ENCODE results near the gene EPHA1.
A peak's percentile ranks its signal among the peaks of the same experiment; 100 is the strongest.

EPHA1 gene

DNA sequence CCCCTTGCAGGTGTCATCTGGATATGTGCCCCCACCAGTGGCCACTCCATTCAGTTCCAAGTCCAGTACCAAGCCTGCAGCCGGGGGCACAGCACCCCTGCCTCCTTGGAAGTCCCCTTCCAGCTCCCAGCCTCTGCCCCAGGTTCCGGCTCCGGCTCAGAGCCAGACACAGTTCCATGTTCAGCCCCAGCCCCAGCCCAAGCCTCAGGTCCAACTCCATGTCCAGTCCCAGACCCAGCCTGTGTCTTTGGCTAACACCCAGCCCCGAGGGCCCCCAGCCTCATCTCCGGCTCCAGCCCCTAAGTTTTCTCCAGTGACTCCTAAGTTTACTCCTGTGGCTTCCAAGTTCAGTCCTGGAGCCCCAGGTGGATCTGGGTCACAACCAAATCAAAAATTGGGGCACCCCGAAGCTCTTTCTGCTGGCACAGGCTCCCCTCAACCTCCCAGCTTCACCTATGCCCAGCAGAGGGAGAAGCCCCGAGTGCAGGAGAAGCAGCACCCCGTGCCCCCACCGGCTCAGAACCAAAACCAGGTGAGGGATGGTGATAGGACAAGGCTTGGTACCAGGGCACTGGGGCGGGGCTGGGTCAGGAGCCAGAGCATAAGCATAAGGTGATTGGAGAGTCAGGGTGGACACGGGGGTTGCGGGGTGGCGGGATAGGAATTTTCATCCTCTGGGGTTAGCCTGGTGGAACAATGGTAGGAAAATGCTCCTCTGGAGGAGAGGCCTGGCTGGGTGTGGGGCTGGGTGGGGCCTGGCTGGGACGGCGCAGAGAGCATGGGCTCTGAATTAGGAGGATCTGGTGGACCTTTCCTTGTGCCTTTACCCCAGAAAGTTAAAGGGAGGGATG, 25.6 kb downstream of the EPHA1 start:
- ChIA-PET POLR2A (interaction anchor here (1.7 kb wide), 1 partner anchor 10 kb away, joined by 10 read pairs; no protein-coding TSS in a partner anchor), CTCF (interaction anchor here (1.0 to 1.2 kb wide), 3 partner anchors 10 to 34 kb away, joined by 3 to 5 read pairs (median 4); no protein-coding TSS in a partner anchor)
- no peaks in the 10 kb centered on the region for H3K9me3 ChIP-seq (ENCODE audit: control insufficient read depth, insufficient read depth, low read depth, low read length)
- H3K4me3 ChIP-seq (ENCODE audit: low read depth, low read length): peak overlapping the region; percentile 85; the same call in 1 of the 2 replicates
- H3K27ac ChIP-seq (ENCODE audit: extremely low read depth, low read depth, low read length): no peak overlapping the region
- TF ChIP-seq ZNF600 (tag by site-specific recombination; IDR thresholded peaks at IDR 0.05) (0 out of 2 replicates have a peak, but pooled peaks have one; percentile 28), ZNF394 (tag by site-specific recombination; IDR thresholded peaks at IDR 0.05; ENCODE audit: borderline replicate concordance) (0 out of 2 replicates have a peak, but pooled peaks have one; percentile 16), PRDM1 (tag by site-specific recombination; IDR thresholded peaks at IDR 0.05) (no peak), ZNF112 (tag by site-specific recombination; IDR thresholded peaks at IDR 0.05) (no peak), ZNF558 (tag by site-specific recombination; IDR thresholded peaks at IDR 0.05) (no peak), ZNF830 (tag by site-specific recombination; IDR thresholded peaks at IDR 0.05; ENCODE audit: low read depth) (no peak), ZNF391 (tag by site-specific recombination; IDR thresholded peaks at IDR 0.05; ENCODE audit: borderline replicate concordance, low read depth) (no peak)
- TF ChIP-seq, protein P1, sequence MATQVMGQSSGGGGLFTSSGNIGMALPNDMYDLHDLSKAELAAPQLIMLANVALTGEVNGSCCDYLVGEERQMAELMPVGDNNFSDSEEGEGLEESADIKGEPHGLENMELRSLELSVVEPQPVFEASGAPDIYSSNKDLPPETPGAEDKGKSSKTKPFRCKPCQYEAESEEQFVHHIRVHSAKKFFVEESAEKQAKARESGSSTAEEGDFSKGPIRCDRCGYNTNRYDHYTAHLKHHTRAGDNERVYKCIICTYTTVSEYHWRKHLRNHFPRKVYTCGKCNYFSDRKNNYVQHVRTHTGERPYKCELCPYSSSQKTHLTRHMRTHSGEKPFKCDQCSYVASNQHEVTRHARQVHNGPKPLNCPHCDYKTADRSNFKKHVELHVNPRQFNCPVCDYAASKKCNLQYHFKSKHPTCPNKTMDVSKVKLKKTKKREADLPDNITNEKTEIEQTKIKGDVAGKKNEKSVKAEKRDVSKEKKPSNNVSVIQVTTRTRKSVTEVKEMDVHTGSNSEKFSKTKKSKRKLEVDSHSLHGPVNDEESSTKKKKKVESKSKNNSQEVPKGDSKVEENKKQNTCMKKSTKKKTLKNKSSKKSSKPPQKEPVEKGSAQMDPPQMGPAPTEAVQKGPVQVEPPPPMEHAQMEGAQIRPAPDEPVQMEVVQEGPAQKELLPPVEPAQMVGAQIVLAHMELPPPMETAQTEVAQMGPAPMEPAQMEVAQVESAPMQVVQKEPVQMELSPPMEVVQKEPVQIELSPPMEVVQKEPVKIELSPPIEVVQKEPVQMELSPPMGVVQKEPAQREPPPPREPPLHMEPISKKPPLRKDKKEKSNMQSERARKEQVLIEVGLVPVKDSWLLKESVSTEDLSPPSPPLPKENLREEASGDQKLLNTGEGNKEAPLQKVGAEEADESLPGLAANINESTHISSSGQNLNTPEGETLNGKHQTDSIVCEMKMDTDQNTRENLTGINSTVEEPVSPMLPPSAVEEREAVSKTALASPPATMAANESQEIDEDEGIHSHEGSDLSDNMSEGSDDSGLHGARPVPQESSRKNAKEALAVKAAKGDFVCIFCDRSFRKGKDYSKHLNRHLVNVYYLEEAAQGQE (tag by site-specific recombination; IDR thresholded peaks at IDR 0.05): no peak
- TF ChIP-seq, protein P2, sequence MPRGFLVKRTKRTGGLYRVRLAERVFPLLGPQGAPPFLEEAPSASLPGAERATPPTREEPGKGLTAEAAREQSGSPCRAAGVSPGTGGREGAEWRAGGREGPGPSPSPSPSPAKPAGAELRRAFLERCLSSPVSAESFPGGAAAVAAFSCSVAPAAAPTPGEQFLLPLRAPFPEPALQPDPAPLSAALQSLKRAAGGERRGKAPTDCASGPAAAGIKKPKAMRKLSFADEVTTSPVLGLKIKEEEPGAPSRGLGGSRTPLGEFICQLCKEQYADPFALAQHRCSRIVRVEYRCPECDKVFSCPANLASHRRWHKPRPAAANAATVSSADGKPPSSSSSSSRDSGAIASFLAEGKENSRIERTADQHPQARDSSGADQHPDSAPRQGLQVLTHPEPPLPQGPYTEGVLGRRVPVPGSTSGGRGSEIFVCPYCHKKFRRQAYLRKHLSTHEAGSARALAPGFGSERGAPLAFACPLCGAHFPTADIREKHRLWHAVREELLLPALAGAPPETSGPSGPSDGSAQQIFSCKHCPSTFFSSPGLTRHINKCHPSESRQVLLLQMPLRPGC (tag by site-specific recombination; IDR thresholded peaks at IDR 0.05): no peak
- H3K4me1 ChIP-seq (ENCODE audit: control insufficient read depth, insufficient read depth, low read length): peaks cover 3% of the 10 kb centered on the region; the same call in 1 of the 2 replicates
- H3K36me3 ChIP-seq (ENCODE audit: control insufficient read depth in 2 of 2, insufficient read depth in 1 of 2, low read length in 2 of 2): peaks cover 5 to 54% of the 10 kb centered on the region in 2 experiments; a peak in 2 of 3 replicates

DNA sequence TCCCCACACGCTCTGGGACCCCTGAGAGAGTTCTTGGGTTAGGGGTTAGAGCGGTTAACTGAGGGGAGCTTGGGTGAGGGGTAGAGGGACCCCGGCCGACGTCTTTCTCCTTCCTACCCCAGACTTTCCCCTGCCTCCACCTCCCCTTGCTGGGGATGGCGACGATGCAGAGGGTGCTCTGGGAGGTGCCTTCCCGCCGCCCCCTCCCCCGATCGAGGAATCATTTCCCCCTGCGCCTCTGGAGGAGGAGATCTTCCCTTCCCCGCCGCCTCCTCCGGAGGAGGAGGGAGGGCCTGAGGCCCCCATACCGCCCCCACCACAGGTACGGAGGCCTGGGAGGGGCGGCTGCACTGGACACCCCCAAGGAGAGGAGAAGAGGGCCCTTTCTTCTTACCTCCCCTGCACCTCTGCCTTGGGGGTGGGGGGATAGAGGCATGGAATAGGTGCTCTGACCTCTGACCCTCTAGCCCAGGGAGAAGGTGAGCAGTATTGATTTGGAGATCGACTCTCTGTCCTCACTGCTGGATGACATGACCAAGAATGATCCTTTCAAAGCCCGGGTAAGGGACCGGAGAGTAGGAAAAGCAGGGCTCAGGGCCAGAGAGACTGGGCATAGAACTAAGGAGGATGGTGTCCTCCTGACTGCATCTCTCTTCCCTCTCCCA, 26.4 kb downstream of the EPHA1 start:
- peak overlapping the region; percentile 85 for H3K4me3 ChIP-seq (ENCODE audit: low read depth, low read length)
- H3K36me3 ChIP-seq (ENCODE audit: control insufficient read depth in 2 of 2, insufficient read depth in 1 of 2, low read length in 2 of 2): peaks cover 5 to 46% of the 10 kb centered on the region in 2 experiments; a peak in 2 of 3 replicates
- H3K4me1 ChIP-seq (ENCODE audit: control insufficient read depth, insufficient read depth, low read length): peaks cover 3% of the 10 kb centered on the region; the same call in 1 of the 2 replicates
- H3K9me3 ChIP-seq (ENCODE audit: control insufficient read depth, insufficient read depth, low read depth, low read length): no peaks in the 10 kb centered on the region
- ChIA-PET CTCF (interaction anchor here (0.6 to 1.3 kb wide), 4 partner anchors 32 to 133 kb away, joined by 3 to 4 read pairs (median 4); no protein-coding TSS in a partner anchor), POLR2A (interaction anchor here (0.6 to 3.0 kb wide), 7 partner anchors 10 to 1020 kb away, joined by 3 to 10 read pairs (median 4); partner anchors contain the start of genes CASP2 and EPHA1)
- H3K27ac ChIP-seq (ENCODE audit: extremely low read depth, low read depth, low read length): no peak overlapping the region; the same call in 1 of the 2 replicates
- TF ChIP-seq, protein P3, sequence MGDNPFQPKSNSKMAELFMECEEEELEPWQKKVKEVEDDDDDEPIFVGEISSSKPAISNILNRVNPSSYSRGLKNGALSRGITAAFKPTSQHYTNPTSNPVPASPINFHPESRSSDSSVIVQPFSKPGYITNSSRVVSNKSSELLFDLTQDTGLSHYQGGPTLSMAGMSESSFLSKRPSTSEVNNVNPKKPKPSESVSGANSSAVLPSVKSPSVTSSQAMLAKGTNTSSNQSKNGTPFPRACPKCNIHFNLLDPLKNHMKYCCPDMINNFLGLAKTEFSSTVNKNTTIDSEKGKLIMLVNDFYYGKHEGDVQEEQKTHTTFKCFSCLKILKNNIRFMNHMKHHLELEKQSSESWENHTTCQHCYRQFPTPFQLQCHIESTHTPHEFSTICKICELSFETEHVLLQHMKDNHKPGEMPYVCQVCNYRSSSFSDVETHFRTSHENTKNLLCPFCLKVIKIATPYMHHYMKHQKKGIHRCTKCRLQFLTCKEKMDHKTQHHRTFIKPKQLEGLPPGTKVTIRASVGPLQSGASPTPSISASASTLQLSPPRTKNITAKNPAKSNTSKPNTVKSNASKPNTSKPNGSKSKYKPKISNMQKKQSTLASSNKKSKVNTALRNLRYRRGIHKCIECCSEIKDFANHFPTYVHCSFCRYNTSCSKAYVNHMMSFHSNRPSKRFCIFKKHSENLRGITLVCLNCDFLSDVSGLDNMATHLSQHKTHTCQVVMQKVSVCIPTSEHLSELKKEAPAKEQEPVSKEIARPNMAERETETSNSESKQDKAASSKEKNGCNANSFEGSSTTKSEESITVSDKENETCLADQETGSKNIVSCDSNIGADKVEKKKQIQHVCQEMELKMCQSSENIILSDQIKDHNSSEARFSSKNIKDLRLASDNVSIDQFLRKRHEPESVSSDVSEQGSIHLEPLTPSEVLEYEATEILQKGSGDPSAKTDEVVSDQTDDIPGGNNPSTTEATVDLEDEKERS (tag by site-specific recombination; IDR thresholded peaks at IDR 0.05): no peak
- TF ChIP-seq ZNF629 (tag by site-specific recombination; IDR thresholded peaks at IDR 0.05) (0 out of 2 replicates have a peak, but pooled peaks have one; percentile 5), REPIN1 (tag by site-specific recombination; IDR thresholded peaks at IDR 0.05; ENCODE audit: low read depth) (no peak), ZNF350 (tag by site-specific recombination; IDR thresholded peaks at IDR 0.05) (no peak), ZNF76 (tag by site-specific recombination; IDR thresholded peaks at IDR 0.05; ENCODE audit: borderline replicate concordance, low read depth) (peak; percentile 14; the same call in 1 of the 2 replicates), ZBTB1 (tag by site-specific recombination; IDR thresholded peaks at IDR 0.05) (no peak), ZNF114 (tag by site-specific recombination; IDR thresholded peaks at IDR 0.05) (no peak), SP3 (tag by site-specific recombination; IDR thresholded peaks at IDR 0.05) (0 out of 2 replicates have a peak, but pooled peaks have one; percentile 18), ZBTB48 (tag by site-specific recombination; IDR thresholded peaks at IDR 0.05) (0 out of 2 replicates have a peak, but pooled peaks have one; percentile 18)
- TF ChIP-seq, protein P4, sequence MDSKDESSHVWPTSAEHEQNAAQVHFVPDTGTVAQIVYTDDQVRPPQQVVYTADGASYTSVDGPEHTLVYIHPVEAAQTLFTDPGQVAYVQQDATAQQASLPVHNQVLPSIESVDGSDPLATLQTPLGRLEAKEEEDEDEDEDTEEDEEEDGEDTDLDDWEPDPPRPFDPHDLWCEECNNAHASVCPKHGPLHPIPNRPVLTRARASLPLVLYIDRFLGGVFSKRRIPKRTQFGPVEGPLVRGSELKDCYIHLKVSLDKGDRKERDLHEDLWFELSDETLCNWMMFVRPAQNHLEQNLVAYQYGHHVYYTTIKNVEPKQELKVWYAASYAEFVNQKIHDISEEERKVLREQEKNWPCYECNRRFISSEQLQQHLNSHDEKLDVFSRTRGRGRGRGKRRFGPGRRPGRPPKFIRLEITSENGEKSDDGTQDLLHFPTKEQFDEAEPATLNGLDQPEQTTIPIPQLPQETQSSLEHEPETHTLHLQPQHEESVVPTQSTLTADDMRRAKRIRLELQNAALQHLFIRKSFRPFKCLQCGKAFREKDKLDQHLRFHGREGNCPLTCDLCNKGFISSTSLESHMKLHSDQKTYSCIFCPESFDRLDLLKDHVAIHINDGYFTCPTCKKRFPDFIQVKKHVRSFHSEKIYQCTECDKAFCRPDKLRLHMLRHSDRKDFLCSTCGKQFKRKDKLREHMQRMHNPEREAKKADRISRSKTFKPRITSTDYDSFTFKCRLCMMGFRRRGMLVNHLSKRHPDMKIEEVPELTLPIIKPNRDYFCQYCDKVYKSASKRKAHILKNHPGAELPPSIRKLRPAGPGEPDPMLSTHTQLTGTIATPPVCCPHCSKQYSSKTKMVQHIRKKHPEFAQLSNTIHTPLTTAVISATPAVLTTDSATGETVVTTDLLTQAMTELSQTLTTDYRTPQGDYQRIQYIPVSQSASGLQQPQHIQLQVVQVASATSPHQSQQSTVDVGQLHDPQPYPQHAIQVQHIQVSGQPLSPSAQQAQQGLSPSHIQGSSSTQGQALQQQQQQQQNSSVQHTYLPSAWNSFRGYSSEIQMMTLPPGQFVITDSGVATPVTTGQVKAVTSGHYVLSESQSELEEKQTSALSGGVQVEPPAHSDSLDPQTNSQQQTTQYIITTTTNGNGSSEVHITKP (tag by site-specific recombination; IDR thresholded peaks at IDR 0.05): 0 out of 2 replicates have a peak, but pooled peaks have one; percentile 6

Data from HEK293 (cell line).